ACHN (cell line): ENCODE results near the gene GIMD1.
A peak's percentile ranks its signal among the peaks of the same experiment; 100 is the strongest.
"Not testable (repeated sequence)": the region's sequence is repeated elsewhere in the genome, so short reads cannot be mapped to it uniquely, and the experiment has no call there.

Experiments used
- DNase-seq: peaks from one replicate; pipeline ENCODE4 v3.0.0-alpha.2; 2015
- in situ Hi-C: cut with HindIII; loops from 2 replicates; pipeline ENCODE4 v1.10.0; 2017; ENCODE audit warnings: low sequenced_read_pairs, low pct_ligation_motif_present, low pct_unique_long_range_greater_than_20kb

The GIMD1 gene

DNA sequence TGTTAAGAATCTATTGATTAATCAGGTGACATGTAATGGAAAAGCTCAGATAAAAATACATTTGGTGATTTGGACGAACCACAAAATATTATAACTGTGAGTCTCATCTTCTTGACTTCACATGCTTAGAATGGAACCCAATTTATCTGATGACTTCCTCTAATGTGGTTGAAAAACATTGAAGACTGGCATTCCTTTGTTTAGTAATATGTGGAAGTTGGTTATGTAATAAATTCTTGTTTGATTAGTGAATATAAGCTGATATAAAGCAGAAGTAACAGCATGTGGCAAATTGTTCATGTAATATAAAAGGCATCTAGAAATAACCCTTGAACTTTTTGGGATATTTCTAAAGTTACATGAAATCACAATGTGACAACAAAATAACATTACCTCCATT, 9.7 kb downstream of the GIMD1 start:
- DNase-seq: no peak
- in situ Hi-C loops: no loop called here

DNA sequence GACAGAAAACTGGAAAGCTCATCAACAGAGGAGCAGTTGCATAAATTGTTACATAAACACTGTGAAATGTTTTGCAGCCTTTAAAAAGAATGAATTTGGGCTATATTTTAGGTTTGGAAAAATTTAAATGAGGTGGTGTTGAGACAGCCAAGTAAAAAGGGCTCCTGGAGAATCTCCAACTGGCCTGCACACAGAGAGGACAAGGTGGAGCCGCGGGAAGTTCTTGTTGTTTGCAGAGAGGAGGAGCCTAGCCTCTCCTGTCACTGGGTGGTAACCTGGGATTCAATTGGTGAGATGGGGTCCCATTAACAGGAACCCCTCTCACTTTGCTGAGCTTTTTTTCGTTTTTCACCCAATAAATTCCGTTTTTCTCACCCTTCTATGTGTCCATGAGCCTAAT, 13.4 kb downstream of the GIMD1 start:
- DNase-seq: no peak
- in situ Hi-C loops: no loop called here

DNA sequence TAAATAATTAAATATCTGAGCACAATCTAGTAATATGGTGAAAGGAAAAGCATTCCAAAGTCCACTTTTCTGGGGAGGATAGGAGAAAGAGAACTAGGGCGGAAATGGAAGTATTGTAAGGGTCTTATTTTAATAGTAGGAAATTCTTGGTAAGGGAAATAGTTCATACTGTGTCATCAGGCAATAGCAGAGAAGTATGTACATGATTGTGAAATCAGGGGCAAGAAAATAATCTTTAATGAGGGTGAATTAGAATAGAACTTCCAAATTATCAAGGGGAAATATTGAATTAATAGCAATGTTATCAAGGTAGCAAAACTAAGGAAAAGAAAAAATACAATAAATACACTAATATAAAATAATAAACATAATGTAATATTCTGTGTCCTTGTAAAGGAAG, 14.8 kb downstream of the GIMD1 start:
- in situ Hi-C loops: no loop called here
- DNase-seq: no peak

DNA sequence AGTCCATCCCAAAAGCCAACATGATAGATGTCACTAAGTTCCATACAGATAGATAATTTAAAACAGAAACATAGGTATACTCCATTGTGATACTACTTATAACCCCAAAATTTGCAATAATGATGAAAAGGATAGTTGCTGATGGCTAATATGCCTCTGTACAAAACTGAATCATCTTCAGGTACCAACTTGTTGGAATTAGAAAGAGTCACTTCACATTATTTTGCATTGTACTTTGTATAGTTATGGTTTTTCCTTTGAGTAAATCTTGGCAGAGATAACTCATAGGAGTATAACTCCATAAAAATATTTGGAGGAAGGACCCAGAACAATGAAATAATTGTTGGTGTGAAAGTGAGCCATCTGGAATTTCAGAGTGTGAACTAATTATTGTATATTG, 17.6 kb downstream of the GIMD1 start:
- in situ Hi-C loops: no loop called here
- DNase-seq: no peak

- in situ Hi-C loops: no loop called here
- no peak for DNase-seq
Measured at GRCh38 chr4:106347167-106347566, 21.4 kb downstream of the GIMD1 start.

- DNase-seq: peak; percentile 13
- in situ Hi-C loops: no loop called here
Measured at GRCh38 chr4:106344647-106344970, 24.0 kb downstream of the GIMD1 start.

DNA sequence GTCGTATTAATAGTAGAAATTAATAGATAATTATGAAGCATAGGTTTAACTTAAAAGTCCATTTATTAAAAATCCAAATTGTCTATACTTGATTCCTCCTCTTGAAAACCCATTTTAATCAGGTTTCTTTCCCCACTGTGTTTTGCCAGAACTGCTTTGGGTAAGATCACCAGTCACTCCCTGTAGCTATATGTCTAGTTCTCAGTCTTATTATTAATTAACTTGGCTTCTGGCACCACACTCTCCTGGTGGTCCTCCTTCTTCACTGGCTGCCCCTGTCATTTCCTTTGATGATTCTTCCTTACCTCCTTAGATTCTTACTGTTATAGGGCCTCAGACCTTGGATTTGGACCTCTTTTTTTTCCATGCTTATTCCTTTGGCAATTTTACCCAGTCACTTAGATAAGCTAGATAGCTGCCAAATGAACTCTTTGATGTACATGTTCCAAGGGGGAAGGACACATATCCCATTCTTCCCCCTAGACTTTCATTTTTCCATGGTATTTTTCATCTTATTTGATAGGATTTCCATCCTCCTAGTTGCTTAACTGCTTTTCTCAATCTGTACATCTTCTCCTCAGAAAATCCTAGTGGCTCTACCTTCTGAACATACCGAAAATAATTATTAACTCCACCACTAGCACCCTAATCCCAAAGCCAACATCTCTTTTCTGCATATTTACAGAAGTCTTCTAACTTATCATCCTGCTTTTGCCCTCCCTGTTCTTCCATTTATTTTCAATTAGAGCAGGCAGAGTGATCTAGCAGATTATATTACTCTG, 24.5 kb downstream of the GIMD1 start:
- no peak for DNase-seq
- in situ Hi-C loops: no loop called here

DNA sequence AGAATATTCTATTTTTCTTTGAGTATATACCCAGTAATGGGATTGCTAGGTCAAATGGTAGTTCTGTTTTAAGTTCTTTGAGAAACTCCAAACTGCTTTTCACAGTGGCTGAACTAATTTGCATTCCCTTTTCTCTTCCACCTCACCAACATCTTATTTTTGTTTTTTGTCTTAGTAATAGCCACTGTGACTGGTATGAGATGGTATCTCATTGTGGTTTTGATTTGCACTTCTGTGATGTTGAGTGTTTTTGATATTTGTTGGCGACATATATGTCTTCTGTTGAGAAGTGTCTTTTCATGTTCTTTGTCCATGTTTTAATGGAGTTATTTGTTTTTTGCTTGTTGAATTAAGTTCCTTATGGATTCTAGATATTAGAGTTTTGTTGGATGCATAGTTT, 27.8 kb downstream of the GIMD1 start:
- in situ Hi-C loops: no loop called here
- DNase-seq: no peak

DNA sequence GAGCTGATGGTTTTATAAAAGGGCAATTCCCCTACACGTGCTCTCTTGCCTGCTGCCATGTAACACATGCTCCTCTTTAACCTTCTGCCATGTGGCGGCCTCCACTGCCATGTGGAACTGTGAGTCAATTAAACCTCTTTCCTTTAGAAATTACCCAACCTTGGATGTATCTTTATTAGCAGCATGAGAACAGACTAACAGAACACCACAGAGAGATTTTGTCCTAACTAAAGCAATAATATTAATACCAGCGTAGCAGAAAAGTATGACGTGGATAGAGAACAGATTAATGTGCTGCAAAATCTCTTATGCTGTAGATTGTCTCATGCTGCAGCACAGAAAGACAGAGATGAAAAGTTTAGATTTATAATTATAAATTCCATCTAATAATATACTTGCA, 29.1 kb downstream of the GIMD1 start:
- in situ Hi-C loops: no loop called here
- DNase-seq: no peak

DNA sequence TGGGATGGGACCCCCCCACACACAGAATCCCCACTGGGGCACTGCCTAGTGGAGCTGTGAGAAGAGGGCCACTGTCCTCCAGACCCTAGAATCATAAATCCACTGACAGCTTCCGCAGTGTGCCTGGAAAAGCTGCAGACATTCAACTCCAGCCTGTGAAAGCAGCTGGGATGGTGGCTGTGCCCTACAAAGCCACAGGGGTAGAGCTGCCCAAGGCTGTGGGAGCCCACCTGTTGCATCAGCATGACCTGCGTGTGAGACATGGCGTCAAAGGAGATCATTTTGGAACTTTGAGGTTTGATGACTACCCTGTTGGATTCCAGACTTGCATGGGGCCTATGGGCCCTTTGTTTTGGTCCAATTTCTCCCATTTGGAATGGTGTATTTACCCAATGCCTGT, 29.9 kb downstream of the GIMD1 start:
- no peak for DNase-seq

DNA sequence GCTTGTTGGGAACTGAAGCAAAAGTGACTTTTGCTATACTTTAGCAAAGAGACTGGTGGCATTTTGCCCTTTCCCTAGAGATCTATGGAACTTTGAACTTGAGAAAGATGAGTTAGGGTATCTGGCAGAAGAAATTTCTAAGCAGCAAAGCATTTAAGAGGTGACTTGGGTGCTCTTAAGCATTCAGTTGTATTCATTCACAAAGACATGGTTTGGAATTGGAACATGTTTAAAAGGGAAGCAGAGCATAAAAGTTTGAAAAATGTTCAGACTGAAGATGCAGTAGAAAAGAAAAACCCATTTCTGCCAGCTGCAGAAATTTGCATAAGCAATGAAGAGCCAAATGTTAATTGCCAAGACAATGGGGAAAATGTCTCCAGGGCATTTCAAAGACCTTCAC, 30.7 kb downstream of the GIMD1 start:
- no peak for DNase-seq
- in situ Hi-C loops: no loop called here

More for the DNA sequence above, 29.9 kb downstream of the GIMD1 start:
- in situ Hi-C loops: no loop called here

GRCh38 chr4:106336618-106337017, 32.0 kb downstream of the GIMD1 start:
- no peak for DNase-seq
- in situ Hi-C loops: no loop called here

GRCh38 chr4:106334741-106335470, 33.7 kb downstream of the GIMD1 start:
- in situ Hi-C loops: no loop called here
- DNase-seq: no peak

GRCh38 chr4:106333186-106333585, 35.4 kb downstream of the GIMD1 start:
- in situ Hi-C loops: no loop called here
- no peak for DNase-seq

DNA sequence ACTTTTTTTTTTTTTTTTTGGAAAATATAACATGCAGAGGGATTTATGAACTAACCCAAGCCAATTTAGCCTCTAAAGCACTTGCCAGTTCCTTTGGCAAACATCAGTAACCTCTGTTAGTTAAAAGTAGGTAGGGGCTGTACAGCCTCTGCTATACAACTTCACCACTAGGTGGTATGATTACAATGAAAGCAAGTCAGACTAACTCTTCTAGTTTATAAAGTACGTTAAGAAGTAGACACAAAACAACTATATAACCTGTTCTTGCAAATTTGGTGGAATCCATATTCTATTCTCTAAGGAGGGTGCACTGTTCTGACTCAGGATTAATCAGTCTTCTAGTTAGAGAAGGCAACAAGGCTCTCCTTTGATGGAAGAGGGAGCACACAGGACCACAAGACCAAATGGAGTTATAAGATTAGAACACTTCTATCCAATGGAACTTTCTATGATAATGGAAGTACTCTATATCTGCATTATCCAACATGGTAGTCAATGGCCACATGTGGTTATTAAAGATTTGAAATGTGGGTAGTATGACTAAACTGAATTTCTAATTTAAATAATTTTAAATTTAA, 39.4 kb downstream of the GIMD1 start:
- in situ Hi-C loops: no loop called here
- DNase-seq: peak; percentile 51

GRCh38 chr4:106325800-106326199, 42.8 kb downstream of the GIMD1 start:
- DNase-seq: peak; percentile 24
- in situ Hi-C loops: no loop called here

DNA sequence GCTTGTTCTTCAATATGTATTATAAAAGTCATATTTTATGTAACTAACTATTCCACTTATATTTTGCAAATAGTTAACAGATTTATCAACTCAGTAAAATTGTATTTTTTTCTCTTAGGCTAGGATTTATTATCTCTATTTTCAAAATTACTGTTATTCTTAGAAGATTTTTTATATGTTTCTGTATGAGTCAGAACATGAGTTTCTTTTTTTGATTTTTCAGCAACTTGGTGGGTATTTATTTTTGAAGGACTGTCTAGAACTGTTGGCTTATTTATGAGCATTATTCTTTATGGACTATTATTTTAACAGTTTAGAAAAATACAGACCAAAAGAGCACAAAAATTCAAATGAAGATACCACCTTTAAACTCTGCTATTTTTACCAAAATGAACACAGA, 45.5 kb downstream of the GIMD1 start:
- no peak for DNase-seq
- in situ Hi-C loops: no loop called here

- in situ Hi-C loops, DNase-seq: not testable (repeated sequence)
Measured at GRCh38 chr4:106321814-106322213, 46.8 kb downstream of the GIMD1 start.

DNA sequence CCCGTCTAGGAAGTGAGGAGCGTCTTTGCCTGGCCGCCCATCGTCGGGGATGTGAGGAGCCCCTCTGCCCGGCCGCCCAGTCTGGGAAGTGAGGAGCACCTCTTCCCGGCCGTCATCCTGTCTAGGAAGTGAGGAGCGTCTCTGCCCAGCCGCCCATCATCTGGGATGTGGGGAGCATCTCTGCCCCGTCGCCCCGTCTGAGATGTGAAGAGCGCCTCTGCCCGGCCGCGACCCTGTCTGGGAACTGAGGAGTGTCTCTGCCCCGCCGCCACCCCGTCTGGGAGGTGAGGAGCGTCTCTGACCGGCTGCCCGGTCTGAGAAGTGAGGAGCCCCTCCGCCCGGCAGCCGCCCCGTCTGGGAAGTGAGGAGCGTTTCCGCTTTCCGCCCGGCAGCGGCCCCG, 47.4 kb downstream of the GIMD1 start:
- in situ Hi-C loops, DNase-seq: not testable (repeated sequence)

DNA sequence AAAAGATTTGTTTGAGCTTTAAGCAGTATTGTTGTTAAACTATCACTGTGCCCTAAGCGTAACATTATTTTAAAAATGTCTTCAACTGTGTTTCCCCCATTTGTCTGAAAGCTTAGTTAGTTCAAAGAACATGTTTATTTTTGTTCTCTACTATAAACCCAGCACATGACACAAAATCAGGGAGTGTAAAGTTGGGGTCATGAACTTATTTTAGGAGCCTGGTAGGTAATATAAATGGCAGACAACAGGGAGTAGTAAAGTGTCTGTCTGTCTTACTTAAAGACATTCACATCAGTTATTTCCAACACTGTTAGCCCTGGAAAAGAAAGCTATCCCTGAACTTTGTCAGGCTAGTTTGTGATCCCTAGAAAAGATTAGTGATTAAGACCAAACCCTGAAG, 48.3 kb downstream of the GIMD1 start:
- in situ Hi-C loops: no loop called here

More for the DNA sequence above, 48.3 kb downstream of the GIMD1 start:
- DNase-seq: no peak
